Measurements from ENCODE around the gene ZNF316. TPM values are rescaled to one million over a fixed set of nuclear protein-coding genes. Genes with fewer than 3 reads are reported as not detected.

The ZNF316 gene
- total RNA-seq, 1 experiment from 2014 or later = 9.1 TPM

DNA sequence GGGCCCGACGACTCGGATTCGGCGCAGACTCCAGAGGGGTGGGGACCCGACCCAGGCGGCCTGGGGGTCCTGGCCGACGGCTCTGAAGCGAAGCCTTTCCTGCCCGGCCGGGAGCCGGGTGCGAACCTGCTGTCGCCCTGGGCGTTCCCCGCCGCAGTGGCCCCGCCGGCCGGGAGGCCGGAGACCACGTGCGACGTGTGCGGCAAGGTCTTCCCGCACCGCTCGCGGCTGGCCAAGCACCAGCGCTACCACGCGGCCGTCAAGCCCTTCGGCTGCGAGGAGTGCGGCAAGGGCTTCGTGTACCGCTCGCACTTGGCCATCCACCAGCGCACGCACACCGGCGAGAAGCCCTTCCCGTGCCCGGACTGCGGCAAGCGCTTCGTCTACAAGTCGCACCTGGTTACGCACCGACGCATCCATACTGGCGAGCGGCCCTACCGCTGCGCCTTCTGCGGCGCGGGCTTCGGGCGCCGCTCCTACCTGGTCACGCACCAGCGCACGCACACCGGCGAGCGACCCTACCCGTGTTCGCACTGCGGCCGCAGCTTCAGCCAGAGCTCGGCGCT is 15.4 kb downstream of the ZNF316 start:
- H3K27ac ChIP-seq (ENCODE audit: low read length) = no peak overlapping the region
- no peak overlapping the region for H3K9ac ChIP-seq (ENCODE audit: low read length)
- H3K4me3 ChIP-seq (ENCODE audit: low read length) = no peak overlapping the region
- H3K9me2 ChIP-seq (replicated peaks; ENCODE audit: insufficient read depth, low read length) = no peaks in the 10 kb centered on the region
- H3K4me1 ChIP-seq (ENCODE audit: low read length) = no peaks in the 10 kb centered on the region
- H3K36me3 ChIP-seq (ENCODE audit: insufficient read depth, low read length) = peaks cover 6% of the 10 kb centered on the region; the same call in 1 of the 2 replicates
- H3K79me2 ChIP-seq (ENCODE audit: low read length) = no peaks in the 10 kb centered on the region
- no peak for DNase-seq
- no peaks in the 10 kb centered on the region for H3K9me3 ChIP-seq (ENCODE audit: low read length)
- no peak overlapping the region for H3K4me2 ChIP-seq (ENCODE audit: low read depth, low read length, poor library complexity, severe bottlenecking)
- no peak overlapping the region for H2AFZ ChIP-seq (ENCODE audit: low read length)
- no peaks in the 10 kb centered on the region for H3K27me3 ChIP-seq (ENCODE audit: low read length)
- no peaks in the 10 kb centered on the region for H4K20me1 ChIP-seq (ENCODE audit: insufficient read depth, low read depth, low read length)

DNA sequence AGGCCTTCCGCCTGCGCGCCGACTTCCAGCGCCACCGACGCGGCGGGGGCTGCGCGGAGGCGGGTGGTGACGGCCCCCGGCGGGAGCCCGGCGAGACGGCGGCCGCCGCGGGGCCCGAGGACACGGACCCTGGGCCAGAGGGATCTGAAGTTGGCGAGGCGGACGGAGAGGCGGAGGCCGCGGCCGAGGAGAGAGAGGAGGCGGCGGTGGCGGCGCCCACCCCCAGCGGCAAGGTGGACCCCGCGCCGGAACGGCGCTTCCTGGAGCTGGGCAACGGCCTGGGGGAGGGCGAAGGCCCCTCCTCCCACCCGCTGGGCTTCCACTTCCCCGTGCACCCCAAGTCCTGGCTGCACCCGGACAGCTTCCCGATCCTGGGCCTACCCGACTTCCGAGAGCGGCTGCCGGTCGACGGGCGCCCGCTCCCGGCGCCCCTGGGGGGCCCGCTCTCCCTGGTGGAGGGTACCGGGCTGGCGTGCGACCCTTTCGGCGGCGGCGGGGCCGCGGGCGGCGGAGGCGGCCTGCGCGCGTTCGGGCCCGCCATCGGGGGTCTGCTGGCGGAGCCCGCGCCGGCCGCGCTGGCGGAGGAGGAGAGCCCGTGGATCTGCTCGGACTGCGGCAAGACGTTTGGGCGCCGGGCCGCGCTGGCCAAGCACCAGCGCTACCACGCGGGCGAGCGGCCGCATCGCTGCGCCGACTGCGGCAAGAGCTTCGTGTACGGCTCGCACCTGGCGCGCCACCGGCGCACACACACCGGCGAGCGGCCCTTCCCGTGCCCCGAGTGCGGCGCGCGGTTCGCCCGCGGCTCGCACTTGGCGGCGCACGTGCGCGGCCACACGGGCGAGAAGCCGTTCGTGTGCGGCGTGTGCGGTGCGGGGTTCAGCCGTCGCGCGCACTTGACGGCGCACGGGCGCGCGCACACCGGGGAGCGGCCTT is 16.2 kb downstream of the ZNF316 start:
- no peaks in the 10 kb centered on the region for H3K27me3 ChIP-seq (ENCODE audit: low read length)
- H3K4me2 ChIP-seq (ENCODE audit: low read depth, low read length, poor library complexity, severe bottlenecking) = no peak overlapping the region
- H3K27ac ChIP-seq (ENCODE audit: low read length) = no peak overlapping the region
- DNase-seq = no peak
- no peaks in the 10 kb centered on the region for H3K9me3 ChIP-seq (ENCODE audit: low read length)
- H3K79me2 ChIP-seq (ENCODE audit: low read length) = no peaks in the 10 kb centered on the region
- H3K4me1 ChIP-seq (ENCODE audit: low read length) = no peaks in the 10 kb centered on the region
- H4K20me1 ChIP-seq (ENCODE audit: insufficient read depth, low read depth, low read length) = no peaks in the 10 kb centered on the region
- H3K36me3 ChIP-seq (ENCODE audit: insufficient read depth, low read length) = peaks cover 6% of the 10 kb centered on the region; the same call in 1 of the 2 replicates
- no peak overlapping the region for H3K9ac ChIP-seq (ENCODE audit: low read length)
- H2AFZ ChIP-seq (ENCODE audit: low read length) = no peak overlapping the region
- no peak overlapping the region for H3K4me3 ChIP-seq (ENCODE audit: low read length)
- no peaks in the 10 kb centered on the region for H3K9me2 ChIP-seq (replicated peaks; ENCODE audit: insufficient read depth, low read length)

DNA sequence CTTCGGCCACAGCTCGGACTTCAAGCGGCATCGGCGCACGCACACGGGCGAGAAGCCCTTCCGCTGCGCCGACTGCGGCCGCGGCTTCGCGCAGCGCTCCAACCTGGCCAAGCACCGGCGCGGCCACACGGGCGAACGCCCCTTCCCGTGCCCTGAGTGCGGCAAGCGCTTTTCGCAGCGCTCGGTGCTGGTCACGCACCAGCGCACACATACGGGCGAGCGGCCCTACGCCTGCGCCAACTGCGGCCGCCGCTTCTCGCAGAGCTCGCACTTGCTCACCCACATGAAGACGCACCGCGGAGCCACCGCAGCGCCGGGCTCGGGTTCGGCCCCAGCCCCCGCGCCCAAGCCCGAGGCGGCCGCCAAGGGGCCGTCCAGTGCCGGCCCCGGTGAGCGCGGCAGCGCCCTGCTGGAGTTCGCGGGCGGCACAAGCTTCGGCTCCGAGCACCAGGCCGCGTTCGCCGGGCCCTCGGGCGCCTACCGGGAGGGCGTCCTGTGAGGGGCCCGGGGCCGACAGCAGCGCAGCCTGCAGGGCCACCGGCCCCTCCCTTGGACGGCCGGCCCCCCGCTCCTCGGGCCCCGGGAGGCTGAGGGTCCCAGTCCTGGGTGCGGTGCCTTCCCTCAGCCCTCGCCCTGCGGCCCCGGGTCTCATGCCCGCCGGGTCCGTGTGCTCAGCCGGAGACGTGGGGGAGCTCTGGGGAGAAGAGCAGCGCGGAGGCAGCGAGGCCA is 17.2 kb downstream of the ZNF316 start:
- H2AFZ ChIP-seq (ENCODE audit: low read length) = no peak overlapping the region
- no peaks in the 10 kb centered on the region for H3K79me2 ChIP-seq (ENCODE audit: low read length)
- DNase-seq = no peak
- peaks cover 6% of the 10 kb centered on the region; the same call in 1 of the 2 replicates for H3K36me3 ChIP-seq (ENCODE audit: insufficient read depth, low read length)
- H3K4me2 ChIP-seq (ENCODE audit: low read depth, low read length, poor library complexity, severe bottlenecking) = no peak overlapping the region
- H3K4me1 ChIP-seq (ENCODE audit: low read length) = no peaks in the 10 kb centered on the region
- H3K4me3 ChIP-seq (ENCODE audit: low read length) = no peak overlapping the region
- no peaks in the 10 kb centered on the region for H3K9me3 ChIP-seq (ENCODE audit: low read length)
- no peaks in the 10 kb centered on the region for H4K20me1 ChIP-seq (ENCODE audit: insufficient read depth, low read depth, low read length)
- H3K27ac ChIP-seq (ENCODE audit: low read length) = no peak overlapping the region
- no peak overlapping the region for H3K9ac ChIP-seq (ENCODE audit: low read length)
- no peaks in the 10 kb centered on the region for H3K9me2 ChIP-seq (replicated peaks; ENCODE audit: insufficient read depth, low read length)
- H3K27me3 ChIP-seq (ENCODE audit: low read length) = no peaks in the 10 kb centered on the region

DNA sequence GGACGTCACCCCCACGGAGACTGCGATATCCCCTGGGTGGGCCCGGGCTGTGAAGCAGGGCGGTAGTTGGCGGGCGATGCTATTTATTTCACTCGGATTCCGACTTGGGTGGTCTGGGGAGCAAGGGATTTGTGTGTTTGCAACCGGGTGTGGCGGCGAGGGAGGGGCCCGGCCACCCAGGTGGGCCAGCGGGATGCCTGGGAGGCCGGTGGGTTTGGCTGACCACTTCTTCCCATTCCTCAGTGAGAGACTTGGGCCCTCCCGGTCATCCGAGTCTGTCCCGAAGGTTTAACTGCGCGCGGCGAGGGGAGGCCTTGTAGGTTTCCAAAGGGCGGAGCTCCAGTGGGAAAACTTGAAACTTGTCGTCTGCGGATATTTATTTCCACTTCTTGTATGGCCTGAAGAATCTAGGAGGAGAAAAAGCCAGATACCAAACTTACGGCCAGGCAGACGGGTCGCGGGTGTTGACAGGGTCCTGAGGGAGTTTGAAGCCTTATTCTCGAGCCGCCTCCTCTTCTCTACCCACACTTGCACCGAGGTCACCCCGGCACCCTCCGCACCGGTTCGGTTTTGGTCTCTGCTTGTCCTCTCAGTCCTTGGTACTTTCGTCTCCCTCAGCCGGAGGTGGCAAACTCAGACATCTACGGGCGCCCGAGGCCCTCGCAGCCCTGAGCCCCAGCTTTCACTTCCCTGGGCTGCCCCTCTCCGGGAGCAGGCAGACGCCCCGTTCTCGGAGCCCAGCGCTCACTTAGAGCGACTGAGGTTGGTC is 17.9 kb downstream of the ZNF316 start:
- no peaks in the 10 kb centered on the region for H3K9me2 ChIP-seq (replicated peaks; ENCODE audit: insufficient read depth, low read length)
- DNase-seq = no peak

DNA sequence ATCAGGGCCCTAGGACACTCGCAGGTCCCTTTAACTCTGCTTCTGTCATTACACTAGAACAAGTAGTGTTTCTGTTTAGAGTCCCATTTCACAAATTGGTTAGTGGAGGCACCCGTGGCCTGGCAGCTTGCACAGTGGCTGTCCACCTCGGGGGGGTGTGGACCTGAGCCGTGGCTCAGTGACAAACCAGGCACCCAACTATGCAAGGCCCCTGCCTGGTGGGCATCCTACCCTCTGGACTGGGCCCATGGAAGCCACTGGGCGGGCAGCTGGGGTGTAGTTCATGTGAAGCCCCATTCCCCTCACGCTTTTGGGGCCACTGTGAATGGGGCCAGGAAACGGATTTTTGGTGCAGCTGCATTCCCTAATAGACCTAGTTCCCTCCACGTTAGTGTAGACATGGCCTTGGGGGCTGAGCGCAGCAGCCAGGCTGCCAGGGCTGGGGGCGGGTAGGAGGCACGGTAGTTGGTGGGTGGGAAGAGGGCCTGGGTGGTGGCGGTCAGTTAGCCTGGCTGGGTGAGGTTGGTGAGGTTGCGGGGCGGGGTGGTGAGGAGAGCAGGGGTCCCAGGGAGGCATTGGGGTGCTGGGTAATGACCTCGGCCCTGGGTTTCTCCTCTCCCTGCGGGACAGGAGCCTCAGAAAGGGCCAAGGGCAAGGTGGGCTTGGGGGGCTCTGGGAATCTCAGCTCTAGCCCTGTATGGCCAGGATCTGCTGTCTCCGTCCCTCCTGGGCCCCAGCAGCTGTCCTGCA is 18.7 kb downstream of the ZNF316 start:
- Histone ChIP-seq H3K27ac (ENCODE audit: low read length) (no peak overlapping the region), H3K36me3 (ENCODE audit: insufficient read depth, low read length) (peaks cover 3% of the 10 kb centered on the region; the same call in 1 of the 2 replicates), H3K9me2 (replicated peaks; ENCODE audit: insufficient read depth, low read length) (no peaks in the 10 kb centered on the region), H3K27me3 (ENCODE audit: low read length) (no peaks in the 10 kb centered on the region), H3K9ac (ENCODE audit: low read length) (no peak overlapping the region), H2AFZ (ENCODE audit: low read length) (no peak overlapping the region), H3K79me2 (ENCODE audit: low read length) (no peaks in the 10 kb centered on the region), H3K9me3 (ENCODE audit: low read length) (no peaks in the 10 kb centered on the region), H3K4me1 (ENCODE audit: low read length) (no peaks in the 10 kb centered on the region), H3K4me2 (ENCODE audit: low read depth, low read length, poor library complexity, severe bottlenecking) (no peak overlapping the region), H4K20me1 (ENCODE audit: insufficient read depth, low read depth, low read length) (no peaks in the 10 kb centered on the region), H3K4me3 (ENCODE audit: low read length) (no peak overlapping the region)
- DNase-seq = no peak

More for the DNA sequence above, 17.9 kb downstream of the ZNF316 start:
- Histone ChIP-seq H3K9ac (ENCODE audit: low read length) (no peak overlapping the region), H3K79me2 (ENCODE audit: low read length) (no peaks in the 10 kb centered on the region), H3K4me2 (ENCODE audit: low read depth, low read length, poor library complexity, severe bottlenecking) (no peak overlapping the region), H3K9me3 (ENCODE audit: low read length) (no peaks in the 10 kb centered on the region), H3K36me3 (ENCODE audit: insufficient read depth, low read length) (peaks cover 6% of the 10 kb centered on the region; the same call in 1 of the 2 replicates), H3K4me1 (ENCODE audit: low read length) (no peaks in the 10 kb centered on the region), H3K4me3 (ENCODE audit: low read length) (no peak overlapping the region), H3K27me3 (ENCODE audit: low read length) (no peaks in the 10 kb centered on the region), H4K20me1 (ENCODE audit: insufficient read depth, low read depth, low read length) (no peaks in the 10 kb centered on the region), H3K27ac (ENCODE audit: low read length) (no peak overlapping the region), H2AFZ (ENCODE audit: low read length) (no peak overlapping the region)

DNA sequence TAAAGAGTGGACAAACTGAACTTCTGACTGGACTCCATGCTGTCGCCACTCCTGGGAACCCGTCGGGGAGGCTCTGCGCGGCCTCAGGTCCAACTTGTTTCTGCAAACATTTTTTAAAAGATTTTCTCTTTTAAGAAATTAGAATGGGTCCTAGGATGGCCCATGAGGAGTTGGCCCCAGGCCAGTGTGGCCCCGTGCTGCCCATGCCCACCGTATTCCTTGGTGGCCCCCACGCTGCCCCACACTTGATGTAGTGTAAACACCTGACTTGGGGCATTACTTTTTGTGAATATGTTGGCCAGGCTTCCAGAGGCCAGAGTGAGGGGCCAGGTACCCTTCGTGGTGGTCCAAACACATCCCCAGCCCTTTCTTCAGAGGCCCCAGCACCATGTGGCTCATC is 19.3 kb downstream of the ZNF316 start:
- H2AFZ ChIP-seq (ENCODE audit: low read length) = no peak overlapping the region
- H3K9me3 ChIP-seq (ENCODE audit: low read length) = no peaks in the 10 kb centered on the region
- no peak for DNase-seq

DNA sequence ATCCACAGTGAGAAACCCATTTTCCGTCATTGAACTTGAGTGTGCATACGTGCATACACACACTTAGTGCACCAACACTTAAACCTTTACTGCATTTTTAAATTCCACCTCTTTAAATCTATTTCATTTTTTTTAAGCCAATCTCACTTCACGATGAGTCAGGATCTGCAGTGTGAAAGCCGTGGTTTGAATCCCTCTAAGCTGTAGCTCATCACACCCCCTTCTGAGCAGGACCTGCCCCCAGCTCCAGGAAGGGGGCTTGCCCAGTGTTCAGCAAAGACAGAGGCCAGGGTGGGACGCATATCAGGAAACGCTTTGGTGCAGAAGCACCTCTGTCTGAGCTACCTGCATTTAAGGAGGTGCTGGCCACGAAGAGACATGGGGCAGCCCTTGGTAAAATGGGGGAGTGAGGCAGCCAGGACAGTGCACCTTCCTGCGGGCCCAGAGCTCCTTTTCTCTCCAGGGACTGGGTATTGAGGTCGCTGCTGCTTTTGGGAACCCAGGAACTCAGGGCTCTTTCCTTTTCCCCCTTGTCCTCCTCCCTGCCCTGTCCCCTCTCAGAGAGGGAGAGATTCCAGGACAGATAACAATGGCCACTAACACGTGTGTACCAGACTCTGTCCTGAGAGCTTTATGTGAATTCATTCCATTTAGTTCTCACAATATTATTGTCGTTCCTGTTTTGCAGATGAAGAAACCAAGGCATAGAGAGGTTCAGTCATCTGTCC is 21.7 kb downstream of the ZNF316 start:
- no peak for DNase-seq
- Histone ChIP-seq H3K9me3 (ENCODE audit: low read length) (no peaks in the 10 kb centered on the region), H4K20me1 (ENCODE audit: insufficient read depth, low read depth, low read length) (no peaks in the 10 kb centered on the region), H3K9ac (ENCODE audit: low read length) (no peak overlapping the region), H3K4me3 (ENCODE audit: low read length) (no peak overlapping the region), H3K79me2 (ENCODE audit: low read length) (no peaks in the 10 kb centered on the region), H3K27ac (ENCODE audit: low read length) (no peak overlapping the region), H3K36me3 (ENCODE audit: insufficient read depth, low read length) (no peaks in the 10 kb centered on the region), H2AFZ (ENCODE audit: low read length) (no peak overlapping the region), H3K27me3 (ENCODE audit: low read length) (no peaks in the 10 kb centered on the region), H3K9me2 (replicated peaks; ENCODE audit: insufficient read depth, low read length) (no peaks in the 10 kb centered on the region), H3K4me2 (ENCODE audit: low read depth, low read length, poor library complexity, severe bottlenecking) (no peak overlapping the region), H3K4me1 (ENCODE audit: low read length) (no peaks in the 10 kb centered on the region)

More for the DNA sequence above, 19.3 kb downstream of the ZNF316 start:
- Histone ChIP-seq H3K4me3 (ENCODE audit: low read length) (no peak overlapping the region), H3K79me2 (ENCODE audit: low read length) (no peaks in the 10 kb centered on the region), H3K36me3 (ENCODE audit: insufficient read depth, low read length) (peaks cover 3% of the 10 kb centered on the region; the same call in 1 of the 2 replicates), H3K9me2 (replicated peaks; ENCODE audit: insufficient read depth, low read length) (no peaks in the 10 kb centered on the region), H3K4me1 (ENCODE audit: low read length) (no peaks in the 10 kb centered on the region), H3K9ac (ENCODE audit: low read length) (no peak overlapping the region), H3K27me3 (ENCODE audit: low read length) (no peaks in the 10 kb centered on the region), H4K20me1 (ENCODE audit: insufficient read depth, low read depth, low read length) (no peaks in the 10 kb centered on the region), H3K27ac (ENCODE audit: low read length) (no peak overlapping the region), H3K4me2 (ENCODE audit: low read depth, low read length, poor library complexity, severe bottlenecking) (no peak overlapping the region)
